NCI-H510A (cell line): Measurements from ENCODE around the gene DDAH1.
A peak's percentile ranks its signal among the peaks of the same experiment; 100 is the strongest.
"Not testable (repeated sequence)": the region's sequence is repeated elsewhere in the genome, so short reads cannot be mapped to it uniquely, and the experiment has no call there.

Experiments
- DNase-seq: peaks from one replicate; lab custom pipeline; 2025; lab: John Stamatoyannopoulos, UW

DDAH1 gene

DNA sequence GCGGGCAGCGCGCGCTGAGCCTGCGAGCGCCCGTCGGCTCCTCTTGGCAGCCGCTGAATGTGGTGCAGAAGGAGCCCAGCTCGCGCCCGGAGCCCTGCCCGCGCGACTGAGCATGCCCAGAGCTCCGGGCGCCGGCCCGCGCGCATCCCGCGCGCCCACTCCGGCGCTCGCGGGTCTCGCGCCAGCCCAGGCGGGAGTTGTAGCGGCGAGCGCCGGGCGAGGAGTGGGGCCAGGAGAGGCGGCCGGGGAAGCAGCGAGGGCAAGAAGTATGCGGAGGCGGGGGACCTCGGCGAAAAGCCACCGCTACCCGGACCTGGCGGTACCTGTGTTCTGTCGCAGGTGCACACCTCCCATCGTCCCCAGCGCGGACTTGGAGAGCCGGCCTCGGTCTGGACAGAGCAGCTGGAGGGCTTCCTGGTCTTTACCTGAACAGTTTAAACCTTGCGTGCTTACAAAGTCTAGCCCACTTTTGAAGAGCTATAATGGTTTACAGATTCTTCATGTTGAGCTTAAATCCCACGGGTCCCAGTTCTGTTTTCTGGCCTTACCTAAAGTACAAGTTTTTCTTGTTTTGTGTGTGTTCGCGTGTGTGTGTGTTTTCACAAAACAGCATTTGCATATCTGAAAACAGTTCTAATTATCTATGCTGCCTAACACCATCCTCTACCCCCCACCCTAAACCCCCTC is at the start of gene DDAH1:
DDAH1 (minus strand) TSS at position 61 of the 687 bp plus-strand sequence. CDS start 114 bp downstream, outside the sequence.
- DNase-seq, result peak; percentile 96

DNA sequence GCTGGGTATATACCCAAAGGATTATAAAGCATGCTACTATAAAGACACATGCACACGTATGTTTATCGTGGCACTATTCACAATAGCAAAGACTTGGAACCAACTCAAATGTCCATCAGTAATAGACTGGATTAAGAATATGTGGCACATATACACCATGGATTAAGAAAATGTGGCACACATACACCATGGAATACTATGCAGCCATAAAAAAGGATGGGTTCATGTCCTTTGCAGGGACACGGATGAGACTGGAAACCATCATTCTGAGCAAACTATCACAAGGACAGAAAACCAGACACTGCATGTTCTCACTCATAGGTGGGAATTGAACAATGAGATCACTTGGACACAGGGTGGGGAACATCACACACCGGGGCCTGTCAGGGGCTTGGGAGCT is 49.0 kb upstream of the DDAH1 start:
- not testable (repeated sequence) for DNase-seq

DNA sequence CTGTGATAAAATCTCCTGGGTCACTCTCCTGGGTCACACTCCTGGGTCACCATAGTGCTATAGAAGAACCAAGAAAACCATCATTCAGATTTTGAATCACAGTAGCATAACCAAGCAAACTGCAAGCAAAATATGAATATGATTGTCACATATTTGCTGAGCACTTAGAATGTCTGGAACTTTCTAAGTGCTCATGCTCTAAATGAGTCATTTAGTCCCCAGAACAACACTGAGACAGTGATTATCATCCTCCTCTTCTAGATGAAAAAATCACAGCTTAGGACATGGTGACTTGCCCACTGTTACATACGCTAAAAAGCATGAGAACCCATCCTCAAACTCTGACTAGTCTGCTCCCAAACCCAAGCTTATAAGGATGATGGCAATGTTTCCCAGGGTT is 39.5 kb upstream of the DDAH1 start:
- no peak for DNase-seq

DNA sequence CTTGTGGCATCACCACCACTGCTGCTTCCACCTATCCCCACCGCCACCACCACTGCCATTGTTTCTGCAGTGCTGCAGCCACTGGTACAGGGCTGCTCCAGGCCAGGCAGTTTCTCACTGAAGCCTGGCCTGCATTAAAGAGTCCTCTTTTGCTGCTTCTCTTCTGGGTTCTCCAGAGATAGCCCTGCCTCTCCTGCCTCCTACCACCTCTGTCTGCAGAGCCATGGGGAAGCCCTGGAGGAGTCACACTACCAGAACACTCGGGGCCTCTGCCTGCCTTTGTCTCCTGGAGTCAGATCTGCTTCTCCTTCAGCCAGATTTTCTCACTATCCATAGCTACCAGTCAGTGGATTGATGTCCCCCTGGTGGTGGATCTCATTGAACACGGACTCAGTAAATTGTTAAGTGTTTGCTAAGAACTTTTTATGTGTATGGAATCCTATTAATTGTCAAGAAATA is 37.7 kb upstream of the DDAH1 start:
- DNase-seq, result peak; percentile 16

DNA sequence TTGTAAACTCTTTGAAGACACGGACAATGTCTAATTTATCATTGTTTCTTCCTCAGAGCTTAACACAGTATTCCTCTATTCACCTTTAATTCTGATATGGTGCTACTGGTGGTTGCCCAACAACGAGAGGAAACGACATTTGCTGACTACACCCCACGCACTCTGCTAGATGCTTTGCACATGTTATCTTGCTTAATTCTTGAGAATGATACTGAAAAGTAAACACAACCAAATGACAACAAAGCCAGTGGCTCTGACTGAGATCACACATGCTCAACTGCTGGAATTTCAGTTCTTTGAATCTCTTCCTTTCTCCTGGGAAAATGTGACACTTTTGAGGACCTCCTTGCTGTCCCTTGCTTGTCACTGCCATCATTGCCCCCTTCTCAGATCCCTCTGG is 37.2 kb upstream of the DDAH1 start:
- DNase-seq, result no peak

DNA sequence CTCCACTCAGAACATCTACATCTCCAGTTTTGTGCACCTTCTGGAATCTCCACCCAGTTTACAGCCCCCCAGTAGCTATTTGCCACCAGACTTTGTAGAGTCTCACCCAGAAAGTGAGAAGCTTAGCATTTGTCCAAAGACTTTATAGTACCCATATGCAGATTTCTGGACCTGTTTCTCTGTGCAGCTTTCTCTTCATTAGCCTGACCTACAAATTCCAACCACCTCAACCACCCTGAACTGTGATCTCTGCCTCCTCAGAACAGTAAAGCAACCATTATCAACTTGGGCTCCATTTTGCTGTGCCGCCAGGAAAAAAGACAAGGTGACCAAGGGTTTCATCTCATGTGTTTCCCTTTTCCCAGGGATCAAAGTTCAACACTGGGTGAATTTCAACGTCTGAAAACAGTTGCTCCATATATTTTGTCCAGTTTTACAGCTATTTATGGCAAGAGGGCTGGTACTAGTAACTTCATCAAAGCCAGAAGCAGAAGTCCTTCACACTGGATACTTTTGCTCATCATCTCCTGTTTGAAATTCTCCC is 36.5 kb upstream of the DDAH1 start:
- no peak for DNase-seq

DNA sequence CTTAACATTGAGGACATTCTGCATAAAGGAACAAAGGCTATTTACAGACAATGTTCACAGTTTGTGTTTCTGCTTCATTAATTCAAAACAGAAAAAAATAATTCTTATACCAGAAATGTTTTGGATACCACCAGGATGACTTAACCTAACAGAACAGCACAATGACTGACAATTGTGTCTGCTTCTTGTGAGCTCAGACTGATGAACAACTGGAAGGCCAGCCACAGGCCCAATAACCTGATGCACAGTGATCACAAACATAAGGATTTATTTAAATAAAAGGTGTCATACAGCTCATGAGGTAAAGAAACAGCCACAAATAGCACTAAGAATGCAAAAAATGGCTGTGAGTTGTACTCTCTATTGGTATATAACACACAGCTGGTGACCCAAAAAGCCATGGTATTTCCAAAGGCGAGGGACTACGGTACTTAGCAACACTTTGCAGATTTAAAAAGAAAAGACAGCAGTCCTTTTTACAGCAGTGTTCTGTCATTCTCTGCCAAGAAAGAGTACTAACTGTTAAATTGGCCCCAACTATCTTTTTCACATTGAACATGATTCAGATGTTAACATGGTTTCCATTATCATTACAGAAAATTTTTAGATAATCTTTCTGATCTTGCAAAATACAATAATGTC is 32.1 kb upstream of the DDAH1 start:
- DNase-seq, result no peak

DNA sequence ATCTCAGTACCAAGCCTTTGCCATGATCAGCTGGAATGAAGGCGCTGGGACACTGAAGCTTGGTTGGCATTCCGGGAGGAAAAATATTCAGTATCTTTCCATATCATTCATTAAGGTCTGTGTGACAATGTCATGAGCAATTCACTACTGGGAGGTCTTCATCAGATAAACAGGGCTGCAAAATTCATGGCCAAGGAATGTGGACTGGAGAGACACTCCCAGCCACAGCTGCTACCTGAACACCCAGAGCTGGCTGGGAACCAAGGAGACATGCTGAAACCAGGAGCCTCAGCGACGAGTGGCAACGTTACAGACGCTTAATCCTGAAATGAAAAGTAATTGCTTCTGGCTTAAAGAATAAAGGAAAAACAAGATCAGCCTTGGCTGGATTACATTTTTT is 30.6 kb upstream of the DDAH1 start:
- no peak for DNase-seq

DNA sequence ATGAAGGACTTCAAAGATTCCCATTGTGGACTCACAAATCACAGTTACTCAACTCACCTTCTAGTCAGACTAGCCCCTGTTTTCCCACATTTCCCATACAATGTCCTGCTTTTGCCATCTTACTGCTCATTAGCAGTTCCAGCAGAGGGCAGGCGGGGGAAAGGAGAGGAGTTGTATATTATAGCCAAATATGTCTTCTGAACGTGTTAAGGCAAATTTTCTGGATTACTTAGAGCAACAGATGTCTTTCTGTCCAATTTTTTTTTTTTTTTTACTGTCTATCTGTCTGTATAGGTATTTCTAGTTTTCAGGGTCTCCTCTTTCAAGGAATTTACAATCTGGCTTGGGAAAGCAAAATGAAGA is 29.9 kb upstream of the DDAH1 start:
- DNase-seq, result no peak

DNA sequence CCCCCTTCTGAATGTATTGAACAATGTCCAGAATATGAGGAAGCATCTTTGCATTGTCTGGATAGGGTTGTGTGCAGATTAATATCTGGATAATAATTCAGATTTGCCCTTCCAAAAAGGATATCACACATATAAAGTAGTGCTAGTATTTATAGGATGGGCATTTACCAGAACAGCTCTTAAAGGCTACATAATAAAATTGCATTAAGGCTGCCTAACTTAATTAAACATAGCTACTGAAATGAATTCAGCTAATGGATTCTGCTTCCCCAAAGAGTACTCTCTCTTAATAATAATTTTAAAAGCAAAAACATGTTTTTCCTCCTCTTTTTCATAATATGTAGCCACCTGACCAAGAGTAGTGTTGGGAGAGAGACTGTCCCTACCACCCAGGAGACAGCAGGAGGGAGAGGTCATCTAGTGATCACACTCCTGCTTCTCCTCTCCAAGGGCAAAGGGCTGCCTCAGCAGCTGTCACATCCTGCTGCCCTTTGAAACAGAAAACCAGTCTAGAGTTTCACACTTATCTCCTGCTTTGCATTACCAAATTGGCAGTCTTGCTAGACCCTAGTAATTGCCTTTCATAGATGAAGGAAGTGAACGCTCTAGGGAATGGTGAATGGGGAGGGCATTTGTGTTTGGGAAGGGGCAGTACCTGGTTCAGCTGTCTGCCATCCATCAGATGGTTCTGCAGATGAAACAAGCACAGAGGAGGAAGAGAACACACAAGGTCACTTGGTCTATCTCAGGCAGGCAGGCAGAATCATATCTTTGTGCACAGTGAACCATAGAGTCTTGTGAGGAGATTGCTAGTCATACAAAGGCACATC is 29.3 kb upstream of the DDAH1 start:
- DNase-seq, result peak; percentile 19

DNA sequence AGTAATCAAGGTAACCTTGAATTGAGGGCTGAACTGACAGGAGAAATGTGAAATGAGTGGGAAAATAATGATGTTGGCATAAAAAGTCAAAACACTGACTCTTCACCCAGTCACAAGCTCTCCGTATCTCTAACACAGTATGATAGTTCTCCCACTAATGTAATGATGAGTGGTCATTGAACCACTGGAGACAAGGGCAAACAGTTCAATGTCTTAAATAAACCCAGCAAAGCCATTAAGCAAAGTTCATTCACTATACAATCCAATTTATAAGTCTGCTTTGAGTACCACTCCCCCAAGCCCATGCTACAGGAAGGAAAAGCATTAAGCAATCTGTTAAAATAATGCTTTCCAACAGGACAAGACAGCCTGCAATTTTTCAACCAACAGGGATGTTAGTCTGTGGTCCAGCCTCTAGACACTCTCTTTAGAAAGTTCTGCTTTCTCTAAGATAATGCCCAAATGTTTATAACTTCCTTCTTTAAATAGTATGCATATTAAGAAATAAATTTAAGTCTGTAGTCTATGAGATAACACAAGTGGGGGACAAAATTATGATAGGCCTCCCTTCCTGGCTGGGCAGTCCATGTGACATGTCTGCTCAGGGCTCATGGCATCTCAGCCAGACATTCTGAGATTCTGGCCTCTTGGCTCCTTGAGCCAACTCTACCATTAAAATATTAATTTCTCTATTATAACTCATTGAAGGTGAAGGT is 25.5 kb upstream of the DDAH1 start:
- no peak for DNase-seq

DNA sequence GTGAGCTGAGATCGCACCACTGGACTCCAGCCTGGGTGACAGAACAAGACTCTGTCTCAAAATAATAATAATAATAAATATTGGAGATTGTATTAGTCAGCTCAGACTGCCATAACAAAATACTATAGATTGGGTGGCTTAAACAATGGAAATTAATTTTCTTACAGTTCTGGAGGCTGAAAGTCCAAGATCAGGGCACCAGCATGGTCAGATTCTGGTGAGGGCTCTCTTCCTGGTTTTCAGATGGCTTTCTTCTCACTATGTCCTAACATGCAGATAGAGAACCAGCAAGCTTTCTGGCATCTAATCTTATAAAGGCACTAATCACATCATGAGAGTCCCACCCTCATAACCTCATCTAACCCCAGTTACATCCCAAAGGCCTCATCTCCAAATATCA is 23.2 kb upstream of the DDAH1 start:
- DNase-seq, result no peak

DNA sequence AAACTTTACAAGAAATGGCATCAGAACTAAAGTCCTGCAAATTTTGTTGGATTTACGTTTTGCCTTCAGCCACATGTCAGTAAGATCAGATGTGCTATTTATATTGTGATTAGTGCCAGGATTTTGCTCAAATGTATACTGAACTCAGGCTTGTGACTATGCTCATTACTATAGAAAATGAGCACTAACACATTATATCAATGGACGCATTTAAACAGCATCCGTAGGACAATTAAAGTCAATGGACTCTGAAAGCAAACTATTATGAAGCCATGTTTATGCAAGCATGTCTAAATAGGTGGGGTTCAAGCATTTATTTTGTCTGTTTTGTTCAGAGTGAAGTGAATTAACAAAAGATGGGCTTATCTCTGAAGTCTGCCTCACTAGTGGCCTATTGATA is 20.6 kb upstream of the DDAH1 start:
- no peak for DNase-seq

DNA sequence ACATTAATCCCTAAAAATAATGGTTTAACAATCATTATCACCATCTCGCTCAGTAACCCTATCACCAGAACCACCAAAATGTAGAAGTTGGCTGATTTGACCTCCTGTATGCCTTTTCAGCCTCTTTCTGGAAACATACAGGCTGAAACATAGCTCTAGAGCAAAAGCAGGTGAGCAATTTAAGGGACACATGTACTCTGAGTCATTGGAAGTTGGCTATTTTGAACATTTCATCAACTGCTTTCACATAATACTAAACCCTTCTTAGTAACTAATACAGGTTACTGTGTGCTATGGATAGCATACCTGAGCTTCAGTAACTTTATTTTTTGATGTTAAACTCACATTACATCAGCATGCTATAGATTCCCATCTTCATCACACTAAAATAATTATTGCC is 19.8 kb upstream of the DDAH1 start:
- no peak for DNase-seq

DNA sequence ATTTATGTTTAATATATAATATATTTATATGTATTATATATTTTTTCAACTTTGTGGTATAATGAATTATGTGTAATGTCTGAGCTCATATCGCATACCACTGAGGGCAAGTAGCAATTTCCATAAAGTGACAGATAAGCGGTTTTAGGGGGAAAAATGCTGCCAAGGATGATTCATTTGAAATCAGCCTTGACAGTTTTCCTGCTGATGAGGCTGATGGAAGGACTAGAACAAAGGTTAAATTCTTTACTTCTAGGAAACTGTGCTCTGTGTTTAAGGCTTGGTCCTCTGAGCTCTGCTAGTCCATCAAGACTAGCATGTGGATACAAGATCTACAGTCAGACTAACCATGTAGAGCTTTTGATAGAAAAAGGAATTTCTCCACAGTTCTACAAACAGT is 19.3 kb upstream of the DDAH1 start:
- no peak for DNase-seq

DNA sequence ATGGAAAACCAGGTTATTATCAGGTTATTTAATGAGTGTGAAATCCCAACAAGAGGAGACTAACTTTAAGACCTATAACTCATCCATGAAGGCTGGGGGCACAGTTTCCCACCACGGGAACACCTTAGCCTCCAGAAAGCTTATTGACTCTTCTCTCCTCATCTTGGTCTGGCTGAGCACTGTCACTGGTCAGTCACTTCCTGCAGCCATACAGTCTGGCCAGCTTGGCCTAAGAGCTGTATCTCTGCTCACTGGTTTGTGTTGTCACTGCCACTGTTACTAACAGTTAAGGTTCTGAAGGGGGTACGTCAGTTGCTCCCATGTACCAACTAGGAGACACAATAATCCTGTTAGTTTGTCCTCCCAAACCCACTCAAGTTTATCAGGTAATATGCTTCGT is 16.7 kb upstream of the DDAH1 start:
- no peak for DNase-seq

DNA sequence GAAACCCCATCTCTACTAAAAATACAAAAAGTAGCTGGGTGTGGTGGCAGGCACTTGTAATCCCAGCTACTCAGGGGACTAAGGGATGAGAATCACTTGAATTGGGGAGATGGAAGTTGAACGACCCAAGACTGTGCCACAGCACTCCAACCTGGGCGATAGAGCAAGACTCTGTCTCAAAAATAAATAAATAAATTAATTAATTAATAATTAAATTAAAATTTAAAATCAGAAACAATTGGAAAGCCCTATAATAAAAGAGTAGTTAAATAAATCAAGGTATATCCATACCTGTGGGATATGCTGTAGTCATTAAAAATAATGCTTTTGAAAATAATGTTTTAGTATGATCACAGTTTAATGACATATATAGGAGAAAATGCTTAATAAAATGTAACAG is 15.6 kb upstream of the DDAH1 start:
- no peak for DNase-seq

DNA sequence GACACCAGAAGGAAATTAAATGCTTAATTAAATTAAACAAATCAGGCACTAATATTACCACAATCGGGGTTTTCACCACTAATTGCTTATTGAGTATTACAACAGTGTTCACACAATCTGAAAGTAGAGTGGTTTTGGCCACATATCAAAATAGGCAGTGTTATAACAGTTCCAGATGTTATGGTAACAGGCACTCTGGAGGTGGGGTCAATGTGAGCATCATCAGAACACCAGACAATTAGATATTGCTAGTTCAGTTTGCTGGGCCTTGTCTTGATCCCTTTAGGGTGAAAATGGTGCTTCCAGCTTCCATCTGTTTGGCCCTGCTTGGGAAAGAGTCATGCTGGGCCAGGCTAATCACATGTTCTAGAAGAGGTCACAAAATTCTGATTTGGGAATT is 14.5 kb upstream of the DDAH1 start:
- no peak for DNase-seq

DNA sequence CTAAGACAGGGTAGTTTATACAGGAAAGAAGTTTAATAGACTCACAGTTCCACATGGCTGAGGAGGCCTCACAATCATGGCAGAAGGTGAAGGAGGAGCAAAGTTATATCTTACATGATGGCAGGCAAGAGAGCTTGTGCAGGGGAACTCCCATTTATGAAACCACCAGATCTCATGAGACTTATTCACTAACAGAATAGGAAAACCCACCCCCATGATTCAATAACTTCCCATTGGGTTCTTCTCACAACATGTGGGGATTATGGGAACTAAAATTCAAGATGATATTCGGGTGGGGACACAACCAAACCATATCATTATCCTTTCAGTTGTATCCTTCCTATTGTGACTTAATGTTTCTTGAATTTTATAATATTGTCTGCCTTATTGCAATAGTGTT is 13.4 kb upstream of the DDAH1 start:
- DNase-seq, result no peak

DNA sequence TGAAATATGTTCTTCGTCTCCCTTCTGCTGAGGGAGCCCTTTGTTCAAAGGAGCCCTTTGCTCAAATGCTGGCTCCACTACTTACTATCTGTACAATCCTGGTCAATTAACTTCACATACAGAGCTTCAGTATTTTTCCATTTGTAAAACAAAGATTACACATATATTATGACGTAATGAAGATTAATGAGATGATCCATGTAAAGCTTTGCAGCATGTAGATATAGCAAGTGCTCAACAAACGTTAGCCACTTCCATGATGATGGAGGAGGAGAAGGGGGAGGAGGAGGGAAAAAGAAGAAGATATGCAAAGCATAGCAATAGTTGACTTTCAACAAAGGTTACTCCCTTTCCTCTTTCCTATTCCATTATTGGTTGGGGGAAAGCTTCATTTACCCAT is 10.1 kb upstream of the DDAH1 start:
- DNase-seq, result no peak

DNA sequence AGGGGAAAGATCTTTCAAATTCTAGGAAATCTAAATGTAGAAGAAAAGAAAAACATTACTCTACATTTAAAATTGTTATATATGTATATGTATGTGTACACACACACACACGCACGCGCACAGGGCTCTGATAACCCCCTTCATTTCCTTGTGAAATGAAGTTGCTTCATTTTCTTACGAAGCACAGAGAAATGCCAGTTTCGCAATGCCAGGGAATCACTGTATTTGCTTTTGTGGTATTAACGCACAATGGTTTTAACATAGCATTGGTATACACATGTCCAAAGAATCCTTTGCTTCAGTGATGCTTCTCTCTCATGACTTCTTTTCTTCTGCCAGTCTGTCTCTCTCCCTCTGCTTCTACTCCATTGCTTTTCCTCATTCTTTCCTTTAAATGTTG is 8.4 kb upstream of the DDAH1 start:
- no peak for DNase-seq

DNA sequence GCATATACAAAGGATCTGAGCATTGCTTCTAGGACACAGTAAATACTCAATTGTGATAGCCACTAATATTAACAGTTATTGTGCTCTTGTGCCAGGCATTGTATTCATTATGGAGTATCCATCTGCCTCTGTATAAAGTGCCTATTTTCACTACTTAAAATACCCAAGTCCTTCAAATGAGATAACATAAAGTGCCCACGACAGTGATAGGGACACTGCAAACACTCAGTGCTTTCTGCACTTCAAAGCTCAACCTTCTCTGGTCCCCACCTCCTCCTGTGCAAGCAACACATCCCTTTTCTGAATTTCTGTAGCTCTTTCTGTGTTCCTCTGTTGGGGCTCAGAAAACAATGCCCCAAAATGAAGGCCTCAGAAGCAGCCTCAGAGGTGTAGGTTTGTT is 6.6 kb upstream of the DDAH1 start:
- no peak for DNase-seq
